ENCODE data around the gene ILDR1.

The ILDR1 gene

GRCh38 chr3:122030381-122031122, 8.5 kb upstream of the ILDR1 start:
- no peak for TF ChIP-seq FOXP2 (optimal IDR thresholded peaks at IDR 0.05; ENCODE audit: borderline replicate concordance, extremely low read depth, extremely low read length, insufficient read depth)
- no peak for TF ChIP-seq SIN3A (IDR thresholded peaks at IDR 0.05; ENCODE audit: borderline replicate concordance, insufficient read depth, low read length)
- TF ChIP-seq REST (IDR thresholded peaks at IDR 0.05; ENCODE audit: insufficient read depth in 1 of 2, low read depth in 2 of 2, low read length in 2 of 2): no peak
- no peak for TF ChIP-seq POLR2AphosphoS5 (IDR thresholded peaks at IDR 0.05; ENCODE audit: low read depth, low read length)
- TF ChIP-seq TAF1 (IDR thresholded peaks at IDR 0.05; ENCODE audit: borderline replicate concordance, insufficient read depth, low read length): no peak

- TF ChIP-seq SIN3A (IDR thresholded peaks at IDR 0.05; ENCODE audit: borderline replicate concordance, insufficient read depth, low read length) (no peak), REST (IDR thresholded peaks at IDR 0.05; ENCODE audit: insufficient read depth in 1 of 2, low read depth in 2 of 2, low read length in 2 of 2) (no peak), POLR2AphosphoS5 (IDR thresholded peaks at IDR 0.05; ENCODE audit: low read depth, low read length) (no peak), FOXP2 (optimal IDR thresholded peaks at IDR 0.05; ENCODE audit: borderline replicate concordance, extremely low read depth, extremely low read length, insufficient read depth) (no peak), TAF1 (IDR thresholded peaks at IDR 0.05; ENCODE audit: borderline replicate concordance, insufficient read depth, low read length) (no peak)
Observed at GRCh38 chr3:122025296-122025695, 3.2 kb upstream of the ILDR1 start.

- TF ChIP-seq FOXP2 (optimal IDR thresholded peaks at IDR 0.05; ENCODE audit: borderline replicate concordance, extremely low read depth, extremely low read length, insufficient read depth) (no peak), TAF1 (IDR thresholded peaks at IDR 0.05; ENCODE audit: borderline replicate concordance, insufficient read depth, low read length) (no peak), POLR2AphosphoS5 (IDR thresholded peaks at IDR 0.05; ENCODE audit: low read depth, low read length) (no peak), SIN3A (IDR thresholded peaks at IDR 0.05; ENCODE audit: borderline replicate concordance, insufficient read depth, low read length) (no peak), REST (IDR thresholded peaks at IDR 0.05; ENCODE audit: insufficient read depth in 1 of 2, low read depth in 2 of 2, low read length in 2 of 2) (no peak)
Observed at GRCh38 chr3:122024800-122025199, 2.8 kb upstream of the ILDR1 start.

GRCh38 chr3:122023335-122023910, 1.4 kb upstream of the ILDR1 start:
- TF ChIP-seq SIN3A (IDR thresholded peaks at IDR 0.05; ENCODE audit: borderline replicate concordance, insufficient read depth, low read length) (no peak), TAF1 (IDR thresholded peaks at IDR 0.05; ENCODE audit: borderline replicate concordance, insufficient read depth, low read length) (no peak), POLR2AphosphoS5 (IDR thresholded peaks at IDR 0.05; ENCODE audit: low read depth, low read length) (no peak), FOXP2 (optimal IDR thresholded peaks at IDR 0.05; ENCODE audit: borderline replicate concordance, extremely low read depth, extremely low read length, insufficient read depth) (no peak), REST (IDR thresholded peaks at IDR 0.05; ENCODE audit: insufficient read depth in 1 of 2, low read depth in 2 of 2, low read length in 2 of 2) (no peak)

All from PFSK-1 (cell line).